SK-N-SH treated with all-trans-retinoic acid at 6 μM for 48 hours (cell line): Measurements from ENCODE around the gene BCR.

Experiments
- ATAC-seq: fragments of 200-7000 bp; cut with Tn5 transposase; 3 replicates; pipeline ENCODE4 v1.9.1; 2020; ENCODE audit warnings: mild to moderate bottlenecking, moderate library complexity
- CSDC2 ChIP-seq: fragments of 250-450 bp; sonication (Bioruptor Pico); IDR thresholded peaks from 2 replicates; pipeline ENCODE4 v1.5.0; 2020; ENCODE audit warnings: mild to moderate bottlenecking, moderate library complexity
- ESRRG ChIP-seq: fragments of 250-450 bp; sonication (Bioruptor Pico); IDR thresholded peaks from 2 replicates; pipeline ENCODE4 v1.6.1; 2021; ENCODE audit warnings: mild to moderate bottlenecking
- GLIS3 ChIP-seq: fragments of 250-450 bp; sonication (Bioruptor Pico); IDR thresholded peaks from 2 replicates; pipeline ENCODE4 v1.5.0; 2020; ENCODE audit warnings: mild to moderate bottlenecking, moderate library complexity
- ISL1 ChIP-seq: fragments of 250-450 bp; sonication (Bioruptor Pico); IDR thresholded peaks from 2 replicates; pipeline ENCODE4 v2.1.2; 2022; ENCODE audit warnings: mild to moderate bottlenecking, moderate library complexity
- PPARA ChIP-seq: fragments of 250-450 bp; sonication (Bioruptor Pico); IDR thresholded peaks from 2 replicates; pipeline ENCODE4 v1.5.0; 2020; ENCODE audit warnings: mild to moderate bottlenecking, borderline replicate concordance
- SNAI2 ChIP-seq: fragments of 250-450 bp; sonication (Bioruptor Pico); IDR thresholded peaks from 2 replicates; pipeline ENCODE4 v1.5.0; 2020; ENCODE audit warnings: mild to moderate bottlenecking, moderate library complexity
- TOX ChIP-seq: fragments of 250-450 bp; sonication (Bioruptor Pico); IDR thresholded peaks from 2 replicates; pipeline ENCODE4 v1.8.0; 2021; ENCODE audit warnings: mild to moderate bottlenecking, moderate library complexity, borderline replicate concordance
- ZC3H10 ChIP-seq: fragments of 250-450 bp; sonication (Bioruptor Pico); IDR thresholded peaks from 2 replicates; pipeline ENCODE4 v1.5.1; 2021; ENCODE audit warnings: mild to moderate bottlenecking, moderate library complexity
- ZFP30 ChIP-seq: fragments of 450-650 bp; formaldehyde crosslinking; IDR thresholded peaks from 2 replicates; pipeline ENCODE4 v1.5.0; 2022; ENCODE audit warnings: mild to moderate bottlenecking, moderate library complexity
- ZNF70 ChIP-seq: fragments of 450-650 bp; formaldehyde crosslinking; IDR thresholded peaks from 2 replicates; pipeline ENCODE4 v1.5.0; 2020; ENCODE audit warnings: mild to moderate bottlenecking, moderate library complexity
- ZNF8 ChIP-seq: fragments of 450-650 bp; formaldehyde crosslinking; IDR thresholded peaks from 2 replicates; pipeline ENCODE4 v1.5.0; 2020; ENCODE audit warnings: mild to moderate bottlenecking, moderate library complexity
- TF ChIP-seq, protein P1 (sequence below): fragments of 250-450 bp; sonication (Bioruptor Pico); IDR thresholded peaks from 2 replicates; pipeline ENCODE4 v1.5.0; 2020; ENCODE audit warnings: mild to moderate bottlenecking, moderate library complexity
- TF ChIP-seq, protein P2 (sequence below): fragments of 250-450 bp; sonication (Bioruptor Pico); IDR thresholded peaks from 2 replicates; pipeline ENCODE4 v1.5.1; 2020; ENCODE audit warnings: low read depth, mild to moderate bottlenecking, moderate library complexity
- TF ChIP-seq, protein P3 (sequence below): fragments of 250-450 bp; sonication (Bioruptor Pico); IDR thresholded peaks from 2 replicates; pipeline ENCODE4 v1.5.1; 2021; ENCODE audit warnings: mild to moderate bottlenecking, moderate library complexity
- TF ChIP-seq, protein P4 (sequence below): fragments of 250-450 bp; sonication (Bioruptor Pico); IDR thresholded peaks from 2 replicates; pipeline ENCODE4 v1.8.0; 2021; ENCODE audit warnings: low read depth, mild to moderate bottlenecking, moderate library complexity, borderline replicate concordance

BCR gene

DNA sequence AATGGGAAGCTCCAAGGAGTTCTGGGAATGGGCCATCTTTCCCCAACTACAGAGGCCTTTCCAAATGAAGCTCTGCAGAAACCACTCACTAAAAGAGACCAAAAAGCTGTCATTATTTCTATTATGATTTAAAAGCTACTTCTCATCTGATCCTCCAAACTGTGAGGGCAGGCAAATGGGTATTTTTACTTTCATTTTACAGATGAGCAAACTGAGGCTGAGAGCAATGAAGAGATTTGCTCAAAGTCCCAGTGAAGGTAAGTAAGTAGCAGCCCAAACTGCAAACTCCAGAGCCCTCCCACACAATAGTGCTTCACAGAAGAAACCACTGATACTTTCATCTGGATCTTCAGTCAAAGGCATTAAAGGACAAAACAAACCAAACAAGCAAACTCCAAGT lies 39.9 kb upstream of the BCR start (continued):
- TF ChIP-seq, protein P1, sequence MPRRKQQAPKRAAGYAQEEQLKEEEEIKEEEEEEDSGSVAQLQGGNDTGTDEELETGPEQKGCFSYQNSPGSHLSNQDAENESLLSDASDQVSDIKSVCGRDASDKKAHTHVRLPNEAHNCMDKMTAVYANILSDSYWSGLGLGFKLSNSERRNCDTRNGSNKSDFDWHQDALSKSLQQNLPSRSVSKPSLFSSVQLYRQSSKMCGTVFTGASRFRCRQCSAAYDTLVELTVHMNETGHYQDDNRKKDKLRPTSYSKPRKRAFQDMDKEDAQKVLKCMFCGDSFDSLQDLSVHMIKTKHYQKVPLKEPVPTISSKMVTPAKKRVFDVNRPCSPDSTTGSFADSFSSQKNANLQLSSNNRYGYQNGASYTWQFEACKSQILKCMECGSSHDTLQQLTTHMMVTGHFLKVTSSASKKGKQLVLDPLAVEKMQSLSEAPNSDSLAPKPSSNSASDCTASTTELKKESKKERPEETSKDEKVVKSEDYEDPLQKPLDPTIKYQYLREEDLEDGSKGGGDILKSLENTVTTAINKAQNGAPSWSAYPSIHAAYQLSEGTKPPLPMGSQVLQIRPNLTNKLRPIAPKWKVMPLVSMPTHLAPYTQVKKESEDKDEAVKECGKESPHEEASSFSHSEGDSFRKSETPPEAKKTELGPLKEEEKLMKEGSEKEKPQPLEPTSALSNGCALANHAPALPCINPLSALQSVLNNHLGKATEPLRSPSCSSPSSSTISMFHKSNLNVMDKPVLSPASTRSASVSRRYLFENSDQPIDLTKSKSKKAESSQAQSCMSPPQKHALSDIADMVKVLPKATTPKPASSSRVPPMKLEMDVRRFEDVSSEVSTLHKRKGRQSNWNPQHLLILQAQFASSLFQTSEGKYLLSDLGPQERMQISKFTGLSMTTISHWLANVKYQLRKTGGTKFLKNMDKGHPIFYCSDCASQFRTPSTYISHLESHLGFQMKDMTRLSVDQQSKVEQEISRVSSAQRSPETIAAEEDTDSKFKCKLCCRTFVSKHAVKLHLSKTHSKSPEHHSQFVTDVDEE (CRISPR knock-in tag), result no peak

DNA sequence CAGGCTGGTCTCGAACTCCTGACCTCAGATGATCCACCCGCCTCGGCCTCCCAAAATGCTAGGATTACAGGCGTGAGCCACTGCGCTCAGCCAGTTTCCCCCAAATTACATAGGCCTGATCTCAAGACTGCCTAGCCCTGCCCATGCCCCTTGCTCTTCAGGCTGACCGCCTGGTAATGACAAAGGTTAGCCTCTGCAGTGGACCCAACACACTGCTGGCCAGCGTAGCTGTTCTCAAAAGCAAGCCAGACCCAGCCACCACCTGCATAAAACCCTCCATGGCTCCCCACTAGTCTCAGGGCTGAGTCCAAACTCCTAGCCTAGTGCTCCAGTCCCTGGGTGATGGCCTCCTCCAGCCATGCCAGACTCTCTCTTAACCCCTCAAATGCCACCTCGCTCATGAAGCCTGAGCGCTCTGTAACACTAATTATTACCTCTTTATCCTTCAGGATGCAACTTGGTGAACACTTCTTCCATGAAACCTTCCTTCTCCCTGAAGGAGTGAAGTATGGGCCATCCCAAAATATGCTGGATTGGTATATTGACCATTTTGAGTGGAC lies 37.7 kb upstream of the BCR start:
- TF ChIP-seq, protein P2, sequence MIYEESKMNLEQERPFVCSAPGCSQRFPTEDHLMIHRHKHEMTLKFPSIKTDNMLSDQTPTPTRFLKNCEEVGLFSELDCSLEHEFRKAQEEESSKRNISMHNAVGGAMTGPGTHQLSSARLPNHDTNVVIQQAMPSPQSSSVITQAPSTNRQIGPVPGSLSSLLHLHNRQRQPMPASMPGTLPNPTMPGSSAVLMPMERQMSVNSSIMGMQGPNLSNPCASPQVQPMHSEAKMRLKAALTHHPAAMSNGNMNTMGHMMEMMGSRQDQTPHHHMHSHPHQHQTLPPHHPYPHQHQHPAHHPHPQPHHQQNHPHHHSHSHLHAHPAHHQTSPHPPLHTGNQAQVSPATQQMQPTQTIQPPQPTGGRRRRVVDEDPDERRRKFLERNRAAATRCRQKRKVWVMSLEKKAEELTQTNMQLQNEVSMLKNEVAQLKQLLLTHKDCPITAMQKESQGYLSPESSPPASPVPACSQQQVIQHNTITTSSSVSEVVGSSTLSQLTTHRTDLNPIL (CRISPR knock-in tag), result no peak
- TF ChIP-seq, protein P1 (CRISPR knock-in tag), result no peak
- no peak for ATAC-seq

DNA sequence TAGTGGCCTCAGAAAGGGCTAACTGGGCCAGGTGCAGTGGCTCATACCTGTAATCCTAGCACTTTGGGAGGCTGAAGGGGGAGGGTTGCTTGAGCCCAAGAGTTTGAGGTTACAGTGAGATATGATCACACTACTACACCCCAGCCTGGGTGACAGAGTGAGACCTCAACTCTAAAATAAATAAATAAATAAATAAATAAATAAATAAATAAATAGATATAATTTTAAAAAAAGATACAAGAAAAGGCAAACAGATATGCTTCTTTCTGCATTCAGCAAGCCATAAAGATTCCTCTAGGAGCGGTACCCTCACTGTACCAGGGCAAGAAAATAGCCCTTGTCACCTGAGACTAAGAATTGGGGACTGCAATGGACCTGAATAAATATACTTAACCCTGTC lies 37.2 kb upstream of the BCR start:
- no peak for TF ChIP-seq ZFP30 (CRISPR knock-in tag)
- TF ChIP-seq, protein P2 (CRISPR knock-in tag), result no peak
- TF ChIP-seq, protein P3, sequence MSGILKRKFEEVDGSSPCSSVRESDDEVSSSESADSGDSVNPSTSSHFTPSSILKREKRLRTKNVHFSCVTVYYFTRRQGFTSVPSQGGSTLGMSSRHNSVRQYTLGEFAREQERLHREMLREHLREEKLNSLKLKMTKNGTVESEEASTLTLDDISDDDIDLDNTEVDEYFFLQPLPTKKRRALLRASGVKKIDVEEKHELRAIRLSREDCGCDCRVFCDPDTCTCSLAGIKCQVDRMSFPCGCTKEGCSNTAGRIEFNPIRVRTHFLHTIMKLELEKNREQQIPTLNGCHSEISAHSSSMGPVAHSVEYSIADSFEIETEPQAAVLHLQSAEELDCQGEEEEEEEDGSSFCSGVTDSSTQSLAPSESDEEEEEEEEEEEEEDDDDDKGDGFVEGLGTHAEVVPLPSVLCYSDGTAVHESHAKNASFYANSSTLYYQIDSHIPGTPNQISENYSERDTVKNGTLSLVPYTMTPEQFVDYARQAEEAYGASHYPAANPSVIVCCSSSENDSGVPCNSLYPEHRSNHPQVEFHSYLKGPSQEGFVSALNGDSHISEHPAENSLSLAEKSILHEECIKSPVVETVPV (CRISPR knock-in tag), result no peak
- TF ChIP-seq PPARA (CRISPR knock-in tag), result no peak
- TF ChIP-seq ZC3H10 (CRISPR knock-in tag), result no peak
- TF ChIP-seq, protein P4, sequence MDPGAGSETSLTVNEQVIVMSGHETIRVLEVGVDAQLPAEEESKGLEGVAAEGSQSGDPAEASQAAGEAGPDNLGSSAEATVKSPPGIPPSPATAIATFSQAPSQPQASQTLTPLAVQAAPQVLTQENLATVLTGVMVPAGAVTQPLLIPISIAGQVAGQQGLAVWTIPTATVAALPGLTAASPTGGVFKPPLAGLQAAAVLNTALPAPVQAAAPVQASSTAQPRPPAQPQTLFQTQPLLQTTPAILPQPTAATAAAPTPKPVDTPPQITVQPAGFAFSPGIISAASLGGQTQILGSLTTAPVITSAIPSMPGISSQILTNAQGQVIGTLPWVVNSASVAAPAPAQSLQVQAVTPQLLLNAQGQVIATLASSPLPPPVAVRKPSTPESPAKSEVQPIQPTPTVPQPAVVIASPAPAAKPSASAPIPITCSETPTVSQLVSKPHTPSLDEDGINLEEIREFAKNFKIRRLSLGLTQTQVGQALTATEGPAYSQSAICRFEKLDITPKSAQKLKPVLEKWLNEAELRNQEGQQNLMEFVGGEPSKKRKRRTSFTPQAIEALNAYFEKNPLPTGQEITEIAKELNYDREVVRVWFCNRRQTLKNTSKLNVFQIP (CRISPR knock-in tag), result no peak
- no peak for TF ChIP-seq ZNF70 (CRISPR knock-in tag)
- no peak for TF ChIP-seq SNAI2
- no peak for TF ChIP-seq TOX
- TF ChIP-seq ZNF8 (CRISPR knock-in tag), result no peak
- no peak for TF ChIP-seq GLIS3 (CRISPR knock-in tag)
- ATAC-seq, result no peak

DNA sequence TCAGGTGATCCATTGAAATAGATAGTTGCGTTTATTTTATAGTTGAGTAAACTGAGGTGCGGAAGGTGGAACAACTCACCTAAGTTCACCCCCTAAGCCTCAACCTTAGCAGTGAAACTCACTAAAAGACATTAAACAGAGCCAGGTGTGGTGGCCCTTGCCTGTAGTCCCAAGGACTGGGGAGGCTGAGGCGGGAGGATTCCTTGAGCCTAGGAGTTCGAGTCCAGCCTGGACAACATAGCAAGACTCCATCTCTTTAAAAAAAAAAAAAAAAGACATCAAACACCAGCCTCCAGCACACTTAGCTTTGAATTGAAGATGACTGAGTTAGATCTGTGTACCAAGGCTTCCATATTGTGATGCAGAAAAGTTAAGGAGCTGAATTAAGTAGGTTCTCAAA lies 35.9 kb upstream of the BCR start:
- TF ChIP-seq, protein P4 (CRISPR knock-in tag), result no peak
- TF ChIP-seq CSDC2 (no peak), ESRRG (CRISPR knock-in tag) (no peak), ZFP30 (CRISPR knock-in tag) (no peak), ISL1 (CRISPR knock-in tag) (no peak), SNAI2 (no peak), ZC3H10 (CRISPR knock-in tag) (no peak), TOX (no peak), PPARA (CRISPR knock-in tag) (no peak)
- TF ChIP-seq, protein P2 (CRISPR knock-in tag), result no peak
- ATAC-seq, result no peak
